ENCODE measurements around the gene TNFRSF4. TPM values are rescaled to one million over a fixed set of nuclear protein-coding genes. Genes with fewer than 3 reads are reported as not detected.

The TNFRSF4 gene
- total and polyA plus RNA-seq, 2 of the 13 experiments (the other 11 are each of a cell fraction or from before 2014, with no cell fraction given): not detected

GRCh38 chr1:1165485-1165884, 48.5 kb downstream of the TNFRSF4 start (continued):
- no peak; the same call in 1 of the 2 replicates for TF ChIP-seq ZFP91 (CRISPR knock-in tag; IDR thresholded peaks at IDR 0.05; ENCODE audit: borderline replicate concordance)
- no peak for TF ChIP-seq GATAD1 (CRISPR knock-in tag; IDR thresholded peaks at IDR 0.05)
- TF ChIP-seq MYPOP (CRISPR knock-in tag; IDR thresholded peaks at IDR 0.05): no peak
- no peak for TF ChIP-seq ZNF101 (CRISPR knock-in tag; IDR thresholded peaks at IDR 0.05; ENCODE audit: borderline replicate concordance, low read depth)
- TF ChIP-seq HMGA1 (CRISPR knock-in tag; conservative IDR thresholded peaks at IDR 0.05): no peak
- TF ChIP-seq ZNF280B (CRISPR knock-in tag; IDR thresholded peaks at IDR 0.05; ENCODE audit: borderline replicate concordance): no peak
- TF ChIP-seq ZNF468 (CRISPR knock-in tag; IDR thresholded peaks at IDR 0.05): no peak
- no peak for TF ChIP-seq ZFYVE20 (CRISPR knock-in tag; IDR thresholded peaks at IDR 0.05; ENCODE audit: borderline replicate concordance, low read depth)
- no peak for TF ChIP-seq RNF2 (conservative IDR thresholded peaks at IDR 0.05; ENCODE audit: low read depth)
- no peak for TF ChIP-seq TERF1 (CRISPR knock-in tag; IDR thresholded peaks at IDR 0.05)
- TF ChIP-seq HHEX (CRISPR knock-in tag; IDR thresholded peaks at IDR 0.05): no peak
- TF ChIP-seq ZNF513 (CRISPR knock-in tag; conservative IDR thresholded peaks at IDR 0.05): no peak
- no peak for TF ChIP-seq AKNA (CRISPR knock-in tag; IDR thresholded peaks at IDR 0.05; ENCODE audit: borderline replicate concordance)
- no peak for TF ChIP-seq ZFY (CRISPR knock-in tag; IDR thresholded peaks at IDR 0.05)
- no peak for TF ChIP-seq ZSCAN25 (CRISPR knock-in tag; IDR thresholded peaks at IDR 0.05)
- TF ChIP-seq TOPORS (CRISPR knock-in tag; IDR thresholded peaks at IDR 0.05): no peak
